Neural progenitor cell (in vitro differentiated cells): ENCODE measurements around the gene CADPS. TPM values are rescaled to one million over a fixed set of nuclear protein-coding genes. Genes with fewer than 3 reads are reported as not detected.

Experiments
- DNase-seq: peaks from one replicate; pipeline ENCODE4 v3.0.0-alpha.2; 2016; ENCODE audit warnings: low spot score
- H2AFZ ChIP-seq: fragments of 200-600 bp; sonication (generic); replicated peaks from 2 replicates; pipeline ENCODE4 v1.6.1; 2016; ENCODE audit warnings: antibody characterized with exemption
- H3F3A ChIP-seq: fragments of 200-600 bp; sonication (generic); 2 replicates; pipeline ENCODE4 v1.6.1; 2016; ENCODE audit warnings: antibody characterized with exemption, low read depth
- H3K27ac ChIP-seq: fragments of 200-600 bp; sonication (generic); 2 replicates; pipeline ENCODE4 v1.5.1; 2016; ENCODE audit warnings: mild to moderate bottlenecking
- H3K27me3 ChIP-seq: fragments of 200-600 bp; sonication (generic); 2 replicates; pipeline ENCODE4 v1.6.1; 2016; ENCODE audit warnings: mild to moderate bottlenecking, moderate library complexity
- H3K36me3 ChIP-seq: fragments of 200-600 bp; sonication (generic); 2 replicates; pipeline ENCODE4 v1.5.1; 2016
- H3K4me1 ChIP-seq: fragments of 200-600 bp; sonication (generic); 2 replicates; pipeline ENCODE4 v1.6.1; 2016; ENCODE audit warnings: mixed run types
- H3K4me2 ChIP-seq: fragments of 200-600 bp; sonication (generic); 2 replicates; pipeline ENCODE4 v1.6.1; 2016
- H3K4me3 ChIP-seq: fragments of 200-600 bp; sonication (generic); 2 replicates; pipeline ENCODE4 v1.5.1; 2016
- H3K79me2 ChIP-seq: fragments of 200-600 bp; sonication (generic); 2 replicates; pipeline ENCODE4 v1.6.1; 2016; ENCODE audit warnings: low read depth
- H3K9ac ChIP-seq: fragments of 200-600 bp; sonication (generic); 2 replicates; pipeline ENCODE4 v1.6.1; 2016
- H3K9me3 ChIP-seq: fragments of 200-600 bp; sonication (generic); 2 replicates; pipeline ENCODE4 v1.5.1; 2016; ENCODE audit warnings: low read depth
- H4K20me1 ChIP-seq: fragments of 200-600 bp; sonication (generic); 2 replicates; pipeline ENCODE4 v1.6.1; 2016; ENCODE audit warnings: low read depth
- H3K27ac Mint-ChIP-seq: 3 replicates; pipeline ENCODE4 v1.8.0; 2021; ENCODE audit warnings: mixed read lengths
- H3K27me3 Mint-ChIP-seq: 2 replicates; pipeline ENCODE4 v1.8.0; 2022; ENCODE audit warnings: low read depth, mild to moderate bottlenecking, inconsistent platforms, moderate library complexity, mixed read lengths; ENCODE audit not compliant: insufficient read depth
- H3K36me3 Mint-ChIP-seq: 3 replicates; pipeline ENCODE4 v1.8.0; 2021; ENCODE audit warnings: mixed read lengths
- H3K4me1 Mint-ChIP-seq: 3 replicates; pipeline ENCODE4 v1.8.0; 2021; ENCODE audit warnings: mixed read lengths
- H3K4me3 Mint-ChIP-seq: 3 replicates; pipeline ENCODE4 v1.8.0; 2021; ENCODE audit warnings: mild to moderate bottlenecking, moderate library complexity, mixed read lengths
- H3K9me3 Mint-ChIP-seq: 3 replicates; pipeline ENCODE4 v1.8.0; 2020; ENCODE audit warnings: mixed read lengths
- EZH2 ChIP-seq: fragments of 200-600 bp; sonication (generic); IDR thresholded peaks from 2 replicates; pipeline ENCODE4 v1.6.1; 2017; ENCODE audit warnings: antibody characterized with exemption, mild to moderate bottlenecking, moderate library complexity
- EZH2phosphoT487 ChIP-seq: fragments of 200-600 bp; sonication (generic); IDR thresholded peaks from 2 replicates; pipeline ENCODE4 v1.6.1; 2017; ENCODE audit warnings: antibody characterized with exemption
- total RNA-seq: library from RNA; depleted of rRNA; stranded (reverse); fragments of >200 nt; gene quantifications from 2 replicates; pipeline ENCODE4 v1.2.3, GENCODE V29; 2015; ENCODE audit warnings: low replicate concordance
- TF ChIP-seq, protein P1 (sequence below): fragments of 200-600 bp; sonication (generic); IDR thresholded peaks from 2 replicates; pipeline ENCODE4 v1.5.1; 2017; ENCODE audit warnings: antibody characterized with exemption, mild to moderate bottlenecking

CADPS gene
- total RNA-seq, 1 donor from 2014 or later, result 17.3 TPM

DNA sequence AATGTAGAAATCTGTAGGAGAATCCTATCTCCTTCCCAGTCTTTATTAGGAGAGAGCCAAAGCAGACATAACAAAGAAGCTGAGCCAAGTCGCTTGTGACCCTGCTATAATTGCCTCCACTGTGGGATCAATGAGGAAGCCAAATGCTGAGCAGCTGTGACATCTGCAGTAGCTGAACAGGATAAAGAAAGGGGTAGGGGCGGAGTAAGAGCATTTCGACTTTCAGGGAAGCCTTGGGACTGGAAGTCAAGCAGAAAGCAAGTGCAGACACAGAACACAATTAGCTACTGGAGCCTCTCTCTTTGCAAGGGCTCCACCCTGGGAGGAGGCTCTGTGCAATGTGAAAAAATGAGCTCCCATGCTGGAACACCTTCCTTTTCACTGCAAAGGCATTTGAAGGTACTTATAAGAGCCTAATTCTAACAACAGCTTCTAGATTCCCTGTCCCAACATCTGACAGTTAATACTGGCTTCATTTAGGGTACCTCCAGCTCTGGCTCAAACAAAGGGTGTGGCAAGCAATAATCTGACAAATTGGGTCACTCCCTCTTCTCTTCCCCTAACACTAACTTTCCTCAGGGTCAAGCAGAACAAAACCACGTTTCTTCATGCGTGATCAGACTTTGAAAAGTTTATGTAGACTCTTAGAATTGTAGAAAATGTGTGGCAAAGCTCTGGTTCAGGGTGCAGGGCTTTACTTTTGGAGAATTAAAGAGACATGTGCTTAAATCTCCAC lies 166.4 kb downstream of the CADPS start:
- H2AFZ ChIP-seq, result no peak overlapping the region
- H3K27ac Mint-ChIP-seq, result peak overlapping the region; percentile 96
- DNase-seq, result peak; percentile 88

DNA sequence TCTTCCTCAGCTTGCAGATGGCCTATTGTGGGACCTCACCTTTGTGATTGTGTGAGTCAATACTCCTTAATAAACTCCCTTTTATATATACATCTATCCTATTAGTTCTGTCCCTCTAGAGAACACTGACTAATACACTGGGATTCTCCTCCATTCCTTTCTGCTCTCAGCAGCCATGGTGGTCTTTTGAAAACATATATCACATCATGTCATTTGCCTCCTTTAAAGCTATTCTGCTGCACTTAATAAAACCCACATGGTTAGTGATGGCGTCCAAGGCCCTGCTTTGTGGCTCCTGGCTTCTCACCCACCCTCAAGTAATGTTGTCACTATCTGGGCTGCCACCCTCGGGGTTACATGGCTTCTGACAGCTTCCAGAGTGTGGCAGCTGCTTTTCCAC lies 169.5 kb downstream of the CADPS start:
- H3K27me3 ChIP-seq, result no peaks in the 10 kb centered on the region
- H3K4me3 ChIP-seq, result no peak overlapping the region
- H3K4me2 ChIP-seq, result no peak overlapping the region
- TF ChIP-seq, protein P1, sequence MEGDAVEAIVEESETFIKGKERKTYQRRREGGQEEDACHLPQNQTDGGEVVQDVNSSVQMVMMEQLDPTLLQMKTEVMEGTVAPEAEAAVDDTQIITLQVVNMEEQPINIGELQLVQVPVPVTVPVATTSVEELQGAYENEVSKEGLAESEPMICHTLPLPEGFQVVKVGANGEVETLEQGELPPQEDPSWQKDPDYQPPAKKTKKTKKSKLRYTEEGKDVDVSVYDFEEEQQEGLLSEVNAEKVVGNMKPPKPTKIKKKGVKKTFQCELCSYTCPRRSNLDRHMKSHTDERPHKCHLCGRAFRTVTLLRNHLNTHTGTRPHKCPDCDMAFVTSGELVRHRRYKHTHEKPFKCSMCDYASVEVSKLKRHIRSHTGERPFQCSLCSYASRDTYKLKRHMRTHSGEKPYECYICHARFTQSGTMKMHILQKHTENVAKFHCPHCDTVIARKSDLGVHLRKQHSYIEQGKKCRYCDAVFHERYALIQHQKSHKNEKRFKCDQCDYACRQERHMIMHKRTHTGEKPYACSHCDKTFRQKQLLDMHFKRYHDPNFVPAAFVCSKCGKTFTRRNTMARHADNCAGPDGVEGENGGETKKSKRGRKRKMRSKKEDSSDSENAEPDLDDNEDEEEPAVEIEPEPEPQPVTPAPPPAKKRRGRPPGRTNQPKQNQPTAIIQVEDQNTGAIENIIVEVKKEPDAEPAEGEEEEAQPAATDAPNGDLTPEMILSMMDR, result no peak
- TF ChIP-seq EZH2 (no peak), EZH2phosphoT487 (no peak)
- no peaks in the 10 kb centered on the region for H3K36me3 ChIP-seq
- peaks cover 59% of the 10 kb centered on the region for H3K4me1 Mint-ChIP-seq
- peaks cover 58% of the 10 kb centered on the region for H3K4me1 ChIP-seq
- H3K79me2 ChIP-seq, result no peaks in the 10 kb centered on the region
- H3K9me3 Mint-ChIP-seq, result no peaks in the 10 kb centered on the region
- no peak overlapping the region for H2AFZ ChIP-seq
- peaks cover 2% of the 10 kb centered on the region for H3K27me3 Mint-ChIP-seq
- no peak overlapping the region for H3K9ac ChIP-seq
- peaks cover 3% of the 10 kb centered on the region for H4K20me1 ChIP-seq
- H3K36me3 Mint-ChIP-seq, result no peaks in the 10 kb centered on the region
- H3K4me3 Mint-ChIP-seq, result no peak overlapping the region
- peaks cover 28% of the 10 kb centered on the region for H3F3A ChIP-seq
- H3K27ac Mint-ChIP-seq, result no peak overlapping the region
- no peak overlapping the region for H3K27ac ChIP-seq
- DNase-seq, result no peak
- no peaks in the 10 kb centered on the region for H3K9me3 ChIP-seq

More for the DNA sequence above, 166.4 kb downstream of the CADPS start:
- Histone ChIP-seq H3K4me1 (peaks cover 77% of the 10 kb centered on the region), H3F3A (peaks cover 28% of the 10 kb centered on the region), H3K4me3 (peak overlapping the region; percentile 29), H3K9me3 (no peaks in the 10 kb centered on the region), H3K9ac (no peak overlapping the region), H3K36me3 (no peaks in the 10 kb centered on the region), H3K27ac (peak overlapping the region; percentile 81), H3K4me2 (peak overlapping the region; percentile 75), H4K20me1 (peaks cover 3% of the 10 kb centered on the region), H3K27me3 (no peaks in the 10 kb centered on the region), H3K79me2 (no peaks in the 10 kb centered on the region)
- H3K4me3 Mint-ChIP-seq, result no peak overlapping the region
- no peaks in the 10 kb centered on the region for H3K27me3 Mint-ChIP-seq
- H3K9me3 Mint-ChIP-seq, result no peaks in the 10 kb centered on the region
- H3K4me1 Mint-ChIP-seq, result peaks cover 67% of the 10 kb centered on the region
- TF ChIP-seq EZH2 (no peak), EZH2phosphoT487 (no peak)
- TF ChIP-seq, protein P1, result no peak
- H3K36me3 Mint-ChIP-seq, result no peaks in the 10 kb centered on the region

DNA sequence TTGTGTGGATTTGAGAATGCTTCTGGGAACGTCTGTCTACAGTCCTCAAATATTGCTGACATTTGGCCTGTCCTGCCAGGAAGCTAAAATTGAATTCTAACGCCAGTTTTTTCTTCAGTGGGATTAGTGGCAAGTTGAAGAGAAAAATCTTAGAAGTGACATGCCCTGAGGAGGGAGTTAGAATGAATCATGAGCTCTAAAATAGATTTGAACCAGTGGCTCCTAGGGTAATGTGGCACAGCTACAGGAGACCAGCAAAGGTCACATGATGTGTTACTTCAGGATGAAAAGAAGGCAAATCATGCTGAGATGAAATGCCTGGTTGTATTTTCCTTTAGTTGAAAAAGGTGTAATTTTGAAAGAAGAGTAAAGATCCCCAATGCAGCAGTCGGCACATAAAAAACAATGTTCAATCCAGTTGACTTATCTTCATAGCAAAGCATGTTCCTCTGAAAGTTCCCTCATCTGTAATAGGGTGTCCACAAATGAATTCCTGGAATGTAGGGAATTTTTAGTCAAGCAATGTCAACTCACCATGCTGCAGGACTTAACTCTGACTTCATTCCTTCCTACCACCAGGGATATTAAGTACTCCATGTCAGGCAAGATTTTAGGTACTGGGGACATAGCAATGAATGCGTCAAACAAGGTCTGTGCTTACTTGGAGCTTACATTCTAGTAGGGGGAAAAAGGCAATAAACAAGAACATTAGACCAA lies 171.6 kb downstream of the CADPS start:
- TF ChIP-seq EZH2phosphoT487 (no peak), EZH2 (no peak)
- TF ChIP-seq, protein P1, result no peak
- Mint-ChIP-seq H3K36me3 (no peaks in the 10 kb centered on the region), H3K27me3 (peaks cover 2% of the 10 kb centered on the region), H3K4me3 (no peak overlapping the region), H3K4me1 (peaks cover 42% of the 10 kb centered on the region), H3K27ac (peak overlapping the region; percentile 54), H3K9me3 (no peaks in the 10 kb centered on the region)
- no peaks in the 10 kb centered on the region for H3K79me2 ChIP-seq
- no peak overlapping the region for H3K27ac ChIP-seq
- no peak overlapping the region for H3K4me3 ChIP-seq
- no peak overlapping the region for H2AFZ ChIP-seq
- H3K4me1 ChIP-seq, result peaks cover 37% of the 10 kb centered on the region
- no peaks in the 10 kb centered on the region for H3K36me3 ChIP-seq
- no peak overlapping the region for H3K4me2 ChIP-seq
- no peak overlapping the region for H3K9ac ChIP-seq
- no peak for DNase-seq
- H3K9me3 ChIP-seq, result no peaks in the 10 kb centered on the region
- no peaks in the 10 kb centered on the region for H4K20me1 ChIP-seq
- no peaks in the 10 kb centered on the region for H3K27me3 ChIP-seq
- peaks cover 8% of the 10 kb centered on the region for H3F3A ChIP-seq
